Mammary epithelial cell (primary cell): Measurements from ENCODE around the gene CCR5AS.

Source experiments
- CTCF ChIP-seq, 2 donors: IDR thresholded peaks in 1 of 2; conservative IDR thresholded peaks in 1 of 2; 2 replicates each; pipeline ENCODE4 v1.5.1; 2011 to 2012; ENCODE audit warnings: inconsistent platforms in 2 of 2, low read length in 2 of 2, mild to moderate bottlenecking in 2 of 2, control low read depth in 1 of 2, low read depth in 1 of 2; ENCODE audit not compliant: insufficient read depth in 1 of 2; ENCODE audit errors: extremely low read depth in 1 of 2
- EZH2 ChIP-seq: IDR thresholded peaks from 2 replicates; pipeline ENCODE4 v1.6.1; 2012; ENCODE audit warnings: low read length, inconsistent platforms, borderline replicate concordance

- no peak for TF ChIP-seq CTCF (conservative IDR thresholded peaks at IDR 0.05 in 1 of 2, IDR thresholded peaks at IDR 0.05 in 1 of 2; ENCODE audit: extremely low read depth in 1 of 2, insufficient read depth in 1 of 2, low read depth in 1 of 2, low read length in 2 of 2)
- TF ChIP-seq EZH2, result no peak
These were observed 13.1 kb downstream of the CCR5AS start for GRCh38 chr3:46393554-46394434.
